Jurkat, Clone E6-1 (cell line): ENCODE measurements around the gene TNNI3K. TPM values are rescaled to one million over a fixed set of nuclear protein-coding genes. Genes with fewer than 3 reads are reported as not detected.
A peak's percentile ranks its signal among the peaks of the same experiment; 100 is the strongest.
"Not testable (repeated sequence)": the region's sequence is repeated elsewhere in the genome, so short reads cannot be mapped to it uniquely, and the experiment has no call there.

Experiments used
- DNase-seq: peaks from one replicate; pipeline ENCODE4 v3.0.0-alpha.2; 2011; ENCODE audit warnings: low read depth, low spot score
- H3K4me3 ChIP-seq: 2 replicates; pipeline ENCODE4 v1.5.1; 2011; ENCODE audit warnings: mild to moderate bottlenecking, low read length, control low read depth, moderate library complexity
- polyA plus RNA-seq: library from polyadenylated mRNA; unstranded; fragments of >200 nt; gene quantifications from one replicate; pipeline ENCODE4 v1.2.1, GENCODE V29; 2012; ENCODE audit warnings: missing spikeins; ENCODE audit not compliant: insufficient read length, insufficient read depth

Gene TNNI3K, protein sequence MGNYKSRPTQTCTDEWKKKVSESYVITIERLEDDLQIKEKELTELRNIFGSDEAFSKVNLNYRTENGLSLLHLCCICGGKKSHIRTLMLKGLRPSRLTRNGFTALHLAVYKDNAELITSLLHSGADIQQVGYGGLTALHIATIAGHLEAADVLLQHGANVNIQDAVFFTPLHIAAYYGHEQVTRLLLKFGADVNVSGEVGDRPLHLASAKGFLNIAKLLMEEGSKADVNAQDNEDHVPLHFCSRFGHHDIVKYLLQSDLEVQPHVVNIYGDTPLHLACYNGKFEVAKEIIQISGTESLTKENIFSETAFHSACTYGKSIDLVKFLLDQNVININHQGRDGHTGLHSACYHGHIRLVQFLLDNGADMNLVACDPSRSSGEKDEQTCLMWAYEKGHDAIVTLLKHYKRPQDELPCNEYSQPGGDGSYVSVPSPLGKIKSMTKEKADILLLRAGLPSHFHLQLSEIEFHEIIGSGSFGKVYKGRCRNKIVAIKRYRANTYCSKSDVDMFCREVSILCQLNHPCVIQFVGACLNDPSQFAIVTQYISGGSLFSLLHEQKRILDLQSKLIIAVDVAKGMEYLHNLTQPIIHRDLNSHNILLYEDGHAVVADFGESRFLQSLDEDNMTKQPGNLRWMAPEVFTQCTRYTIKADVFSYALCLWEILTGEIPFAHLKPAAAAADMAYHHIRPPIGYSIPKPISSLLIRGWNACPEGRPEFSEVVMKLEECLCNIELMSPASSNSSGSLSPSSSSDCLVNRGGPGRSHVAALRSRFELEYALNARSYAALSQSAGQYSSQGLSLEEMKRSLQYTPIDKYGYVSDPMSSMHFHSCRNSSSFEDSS
- not detected for polyA plus RNA-seq

DNA sequence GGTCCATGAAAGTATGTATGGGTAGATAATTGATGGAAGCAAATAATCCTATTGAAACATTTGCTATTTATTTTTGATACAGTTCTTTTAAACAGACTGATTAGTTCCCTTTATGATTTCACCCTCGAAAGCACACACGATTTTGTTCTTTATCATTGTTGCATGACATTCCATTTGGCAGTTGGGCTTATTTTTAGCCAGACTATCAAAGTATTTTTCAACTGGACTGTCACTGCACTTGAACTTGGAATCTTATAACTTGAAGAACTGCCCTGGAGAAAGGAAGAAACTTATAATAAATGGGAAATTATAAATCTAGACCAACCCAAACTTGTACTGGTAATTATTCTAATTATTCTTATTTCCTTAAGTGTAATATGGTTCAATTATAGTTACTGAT is at the start of gene TNNI3K:
TSS of gene TNNI3K (plus strand) at position 235 of the 400 bp plus-strand sequence. CDS start at position 300, 65 bp downstream.
- H3K4me3 ChIP-seq = no peak within 1 kb of the TSS
- no peak for DNase-seq

DNA sequence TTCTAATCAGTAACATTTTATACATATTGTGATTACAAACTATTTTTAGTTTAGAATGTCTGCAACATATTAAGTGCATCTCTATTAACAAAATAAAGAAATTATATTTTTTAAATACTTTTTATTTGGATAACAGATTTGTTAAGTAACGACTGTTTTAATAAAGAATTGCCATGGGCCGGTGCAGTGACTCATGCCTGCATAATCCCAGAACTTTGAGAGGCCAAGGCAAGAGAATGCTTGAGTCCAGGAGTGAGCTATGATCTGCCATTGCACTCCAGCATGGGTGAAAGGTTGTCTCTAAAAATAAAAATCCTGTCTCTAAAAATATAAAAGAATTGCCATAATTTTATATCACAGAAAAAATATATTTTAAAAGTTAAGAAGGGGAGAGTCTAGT is 41.3 kb upstream of the TNNI3K start:
- DNase-seq = no peak
- no peak overlapping the region for H3K4me3 ChIP-seq

DNA sequence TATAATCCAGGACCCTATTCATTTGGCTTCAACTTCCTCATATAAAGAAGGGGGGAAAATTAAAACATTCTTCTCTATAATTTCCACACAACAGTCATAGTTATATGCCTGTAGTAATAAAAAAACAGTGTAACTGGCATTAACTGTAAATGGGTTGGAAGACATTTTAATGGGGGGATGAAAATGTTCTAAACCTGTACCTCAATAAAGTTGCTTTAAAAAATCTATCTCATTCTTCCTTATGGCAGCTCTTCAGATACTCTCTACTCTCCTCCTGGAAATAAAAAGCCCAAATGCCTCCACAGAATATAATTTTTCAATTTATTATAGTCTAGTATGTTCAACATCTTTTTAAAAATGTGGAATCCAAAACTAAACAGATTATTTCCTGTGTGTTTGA is 39.8 kb upstream of the TNNI3K start:
- no peak overlapping the region for H3K4me3 ChIP-seq
- DNase-seq = no peak

DNA sequence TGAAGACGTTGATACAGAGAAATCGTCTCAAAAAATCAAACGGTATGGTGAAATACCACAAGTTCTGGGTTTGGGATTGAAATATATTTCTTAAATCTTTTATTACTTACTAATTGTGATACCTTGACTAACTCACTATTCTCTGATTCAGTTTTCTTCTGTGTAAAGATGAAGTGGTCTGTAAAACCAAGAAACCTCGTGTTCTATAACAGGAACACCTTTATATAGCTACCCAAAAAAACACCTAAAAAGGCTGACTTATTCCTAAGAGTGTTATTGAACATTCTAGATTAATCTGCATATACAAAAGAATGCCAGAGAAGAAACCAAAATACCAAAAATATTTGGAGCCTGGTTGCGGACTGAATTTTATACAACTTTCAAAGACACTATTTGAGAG is 37.9 kb upstream of the TNNI3K start:
- DNase-seq = no peak
- H3K4me3 ChIP-seq = peak overlapping the region; percentile 62

DNA sequence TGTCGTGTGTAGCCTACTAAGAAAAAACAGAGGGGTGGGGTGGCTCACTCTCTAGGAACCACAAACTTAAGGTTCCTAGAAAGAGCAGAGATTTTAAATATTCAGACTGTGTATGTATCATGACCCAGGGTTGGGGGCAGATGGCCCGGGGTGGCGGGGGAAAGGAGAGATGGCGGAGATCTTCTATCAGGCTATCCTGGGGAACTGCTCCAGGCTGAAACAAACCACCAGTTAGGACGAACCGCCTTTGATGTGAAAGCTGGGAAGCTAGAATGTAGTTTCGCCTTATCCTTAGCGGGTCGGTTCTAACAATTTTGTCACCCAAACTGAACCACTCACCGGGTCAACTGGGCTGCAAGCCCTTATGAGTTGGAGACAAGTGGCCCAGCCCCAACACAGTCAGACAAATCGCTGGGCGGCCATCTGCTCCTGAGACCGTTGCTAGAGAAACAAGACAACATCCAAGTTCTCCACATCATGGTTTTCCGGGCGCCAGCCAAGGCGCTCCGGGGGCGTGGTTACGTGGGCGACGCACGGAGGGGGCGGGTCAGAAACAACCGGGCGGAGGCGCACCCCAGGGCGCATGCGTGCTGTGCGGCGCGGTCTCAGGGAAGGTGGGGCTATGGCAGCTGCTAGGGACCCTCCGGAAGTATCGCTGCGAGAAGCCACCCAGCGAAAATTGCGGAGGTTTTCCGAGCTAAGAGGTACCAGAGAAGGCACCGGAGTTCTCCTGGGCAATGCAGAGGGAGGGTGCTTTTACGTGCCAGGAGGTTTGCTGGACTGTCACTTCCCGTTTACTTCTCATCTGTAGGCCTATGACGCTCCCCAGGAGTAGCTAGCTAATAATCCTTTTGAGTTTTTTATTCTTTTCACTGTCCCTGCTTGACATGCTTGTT is 37.3 kb upstream of the TNNI3K start, which contains the start of the genes FPGT and LRRIQ3:
TSS of gene FPGT (plus strand) at position 586 of the 896 bp plus-strand sequence. CDS start at position 623, 37 bp downstream.
TSS of gene LRRIQ3 (minus strand) at position 520 of the 896 bp plus-strand sequence. CDS start 14,492 bp downstream, outside the sequence.
- H3K4me3 ChIP-seq = peak within 1 kb of the TSS; percentile 62
- peak; percentile 90 for DNase-seq

DNA sequence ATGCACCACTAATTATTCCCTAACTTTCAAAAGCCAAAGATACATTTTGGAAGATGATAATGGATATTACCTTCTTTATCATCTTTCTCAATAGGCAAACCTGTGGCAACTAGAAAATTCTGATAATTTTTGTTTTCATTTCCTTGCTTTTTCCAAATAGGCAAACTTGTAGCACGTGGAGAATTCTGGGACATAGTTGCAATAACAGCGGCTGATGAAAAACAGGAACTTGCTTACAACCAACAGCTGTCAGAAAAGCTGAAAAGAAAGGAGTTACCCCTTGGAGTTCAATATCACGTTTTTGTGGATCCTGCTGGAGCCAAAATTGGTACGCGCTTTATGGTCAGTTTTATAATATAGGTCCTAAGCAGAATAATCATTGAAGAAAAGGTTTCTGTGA is 35.7 kb upstream of the TNNI3K start:
- no peak overlapping the region for H3K4me3 ChIP-seq
- no peak for DNase-seq

DNA sequence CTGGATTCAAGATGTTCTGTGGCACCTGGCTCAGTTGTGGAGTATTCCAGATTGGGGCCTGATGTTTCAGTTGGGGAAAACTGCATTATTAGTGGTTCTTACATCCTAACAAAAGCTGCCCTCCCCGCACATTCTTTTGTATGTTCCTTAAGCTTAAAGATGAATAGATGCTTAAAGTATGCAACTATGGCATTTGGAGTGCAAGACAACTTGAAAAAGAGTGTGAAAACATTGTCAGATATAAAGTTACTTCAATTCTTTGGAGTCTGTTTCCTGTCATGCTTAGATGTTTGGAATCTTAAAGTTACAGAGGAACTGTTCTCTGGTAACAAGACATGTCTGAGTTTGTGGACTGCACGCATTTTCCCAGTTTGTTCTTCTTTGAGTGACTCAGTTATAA is 29.9 kb upstream of the TNNI3K start:
- DNase-seq = no peak
- H3K4me3 ChIP-seq = no peak overlapping the region

DNA sequence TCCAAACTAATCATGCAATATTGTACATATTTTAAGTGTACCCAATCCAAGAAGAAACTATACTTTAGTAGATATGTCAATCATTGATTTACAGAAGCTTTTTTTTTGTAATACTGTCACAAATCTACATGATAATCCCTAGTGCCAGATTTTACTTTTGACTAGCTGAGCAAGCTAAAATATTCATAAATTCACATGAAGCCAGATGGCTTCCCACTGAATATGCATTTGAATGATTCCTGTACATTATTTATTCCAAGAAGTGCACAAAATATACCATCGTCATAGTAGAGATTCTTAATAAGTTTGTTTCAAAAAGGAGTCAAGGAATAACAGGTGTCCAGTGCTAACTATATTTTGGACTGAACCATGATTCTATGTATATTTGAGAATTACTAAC is 20.0 kb upstream of the TNNI3K start:
- no peak overlapping the region for H3K4me3 ChIP-seq
- DNase-seq = no peak

DNA sequence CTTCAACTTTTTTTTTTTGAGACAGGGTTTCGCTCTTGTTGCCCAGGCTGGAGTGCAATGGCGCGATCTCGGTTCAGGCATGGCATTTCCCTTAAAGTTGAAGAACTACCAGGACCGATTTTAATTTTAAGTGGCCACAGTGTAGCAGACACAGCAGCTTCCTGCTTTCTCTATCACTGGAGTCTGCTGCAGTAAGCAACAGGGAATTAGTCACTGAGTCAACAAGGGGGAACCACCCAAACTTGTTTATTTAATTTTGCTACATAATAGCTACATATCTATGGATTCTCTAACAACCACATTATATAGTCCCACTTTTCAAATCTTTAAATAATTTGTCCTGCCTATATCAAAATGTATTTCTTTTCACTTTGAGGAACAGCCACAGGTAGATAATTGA is 12.5 kb upstream of the TNNI3K start:
- no peak for DNase-seq
- no peak overlapping the region for H3K4me3 ChIP-seq

DNA sequence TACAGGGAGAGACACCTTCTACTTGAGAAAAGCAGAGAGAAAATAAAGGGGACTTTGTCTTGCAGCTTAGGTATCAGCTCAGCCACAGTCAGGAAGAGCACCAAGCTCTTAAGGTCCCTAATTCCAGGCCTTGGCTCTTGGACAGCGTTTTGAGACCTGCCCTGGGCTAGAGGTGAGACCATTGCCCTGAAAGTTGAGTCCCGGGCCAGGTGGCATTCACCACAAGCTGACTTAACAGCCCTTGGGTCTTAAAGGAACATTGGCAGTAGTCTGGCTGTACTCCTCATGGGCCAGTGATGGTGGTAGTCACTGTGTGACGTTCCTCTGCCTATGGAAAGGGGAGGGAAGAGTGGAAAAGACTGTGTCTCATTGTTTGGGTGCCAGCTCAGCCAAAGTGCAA is 11.7 kb upstream of the TNNI3K start:
- DNase-seq = no peak
- H3K4me3 ChIP-seq = no peak overlapping the region

DNA sequence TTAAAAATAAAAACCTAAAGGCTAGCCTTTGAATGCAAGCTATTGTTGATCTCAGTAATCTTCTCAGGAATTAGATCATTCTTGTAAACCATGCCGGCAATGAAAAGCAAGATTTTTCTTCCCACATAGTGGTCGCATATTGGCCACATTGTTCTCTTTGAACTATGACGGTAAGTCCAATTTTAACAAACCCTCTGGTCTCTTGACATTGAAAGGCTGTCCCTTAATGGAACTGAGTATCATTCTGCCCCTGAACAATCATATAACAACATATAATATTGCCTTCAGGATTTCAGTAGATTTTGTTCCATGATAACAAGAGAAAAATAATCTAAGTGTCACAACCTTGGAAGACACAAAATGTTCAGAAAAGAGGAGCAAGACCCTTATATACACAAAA is 1.3 kb downstream of the TNNI3K start:
- no peak for DNase-seq
- no peak overlapping the region for H3K4me3 ChIP-seq

DNA sequence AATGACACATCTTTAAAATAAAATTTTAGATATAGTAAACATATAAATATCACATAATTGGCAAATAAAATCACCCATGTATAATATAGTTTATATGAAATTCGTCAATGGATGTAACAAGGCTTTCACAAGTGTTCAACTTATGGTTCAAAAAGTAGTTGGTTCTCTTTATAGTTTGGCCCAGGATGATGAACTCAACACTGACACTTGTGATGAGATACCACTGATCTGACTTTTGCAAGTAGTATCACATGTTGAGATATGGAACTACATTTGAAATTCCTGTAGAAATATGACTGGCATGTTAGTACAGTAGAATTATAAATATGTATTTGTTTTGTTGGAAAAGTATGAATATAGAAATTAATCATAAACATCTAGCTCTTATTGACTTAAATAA is 1.8 kb downstream of the TNNI3K start:
- no peak for DNase-seq
- H3K4me3 ChIP-seq = no peak overlapping the region

DNA sequence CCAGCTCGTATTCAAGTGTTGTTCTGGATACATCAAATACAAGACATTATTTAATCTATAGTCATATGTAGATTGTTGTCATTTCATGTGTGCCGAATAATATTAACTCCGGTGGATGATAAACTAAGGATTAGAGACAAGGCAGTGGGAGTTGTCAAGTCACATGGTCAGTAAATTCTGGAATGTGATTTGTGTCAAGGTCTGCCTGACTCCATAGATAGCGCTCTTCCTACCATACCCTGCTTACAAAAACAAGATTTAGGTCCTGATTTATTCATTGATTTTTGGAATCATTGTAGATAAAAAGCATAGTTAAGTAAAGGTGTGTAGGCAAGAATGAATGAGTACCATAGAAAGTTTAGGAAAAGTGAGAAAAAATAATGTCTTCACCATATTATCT is 2.6 kb downstream of the TNNI3K start:
- DNase-seq = no peak
- H3K4me3 ChIP-seq = no peak overlapping the region

DNA sequence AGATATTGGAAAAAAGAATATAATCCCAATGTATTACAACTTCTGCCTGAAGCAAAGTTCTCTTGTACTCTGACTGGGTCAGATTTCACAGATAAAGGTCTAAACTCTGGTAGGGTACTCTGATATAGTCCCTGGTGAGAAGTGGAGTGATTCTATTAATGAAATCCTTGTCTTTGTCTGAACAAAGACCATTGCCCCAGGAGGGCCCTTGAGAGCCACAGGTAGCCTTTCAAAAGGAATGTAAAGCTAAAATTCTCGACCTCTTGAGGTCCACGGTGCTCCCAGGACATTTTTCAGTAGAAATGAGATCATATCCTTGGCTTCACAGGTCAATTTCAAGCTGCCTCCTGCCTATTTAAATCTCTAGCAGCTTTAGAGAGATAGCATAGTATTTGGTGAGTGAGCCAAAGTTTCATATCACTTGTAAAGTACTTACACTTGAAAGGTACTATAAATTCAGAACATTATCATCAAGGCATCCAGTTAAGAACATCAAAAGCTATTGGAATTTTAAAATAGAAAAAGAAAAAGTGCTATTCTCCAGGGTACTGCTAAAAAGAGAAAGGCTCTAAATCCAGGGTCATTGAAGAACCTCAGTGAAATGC is 10.1 kb downstream of the TNNI3K start:
- H3K4me3 ChIP-seq = no peak overlapping the region
- no peak for DNase-seq

DNA sequence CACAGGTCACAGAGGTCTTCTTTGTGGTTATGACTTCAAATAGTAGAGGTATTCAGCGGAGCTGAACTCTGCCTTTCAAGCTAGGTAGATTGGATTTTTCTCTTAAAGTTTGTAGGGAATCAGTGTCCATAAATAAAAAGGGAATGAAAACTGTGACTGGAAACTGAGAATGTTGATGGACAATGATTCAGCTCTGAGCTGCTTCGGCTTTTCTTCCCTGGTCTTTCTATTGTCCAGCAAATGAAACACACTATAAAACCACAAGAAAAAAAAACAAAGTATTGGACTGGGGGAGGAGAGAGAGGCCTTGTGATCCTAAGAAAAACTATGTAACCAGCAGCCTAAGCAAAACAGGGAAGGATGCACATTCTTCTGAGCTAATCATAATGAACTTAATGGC is 11.1 kb downstream of the TNNI3K start:
- H3K4me3 ChIP-seq = no peak overlapping the region
- no peak for DNase-seq

DNA sequence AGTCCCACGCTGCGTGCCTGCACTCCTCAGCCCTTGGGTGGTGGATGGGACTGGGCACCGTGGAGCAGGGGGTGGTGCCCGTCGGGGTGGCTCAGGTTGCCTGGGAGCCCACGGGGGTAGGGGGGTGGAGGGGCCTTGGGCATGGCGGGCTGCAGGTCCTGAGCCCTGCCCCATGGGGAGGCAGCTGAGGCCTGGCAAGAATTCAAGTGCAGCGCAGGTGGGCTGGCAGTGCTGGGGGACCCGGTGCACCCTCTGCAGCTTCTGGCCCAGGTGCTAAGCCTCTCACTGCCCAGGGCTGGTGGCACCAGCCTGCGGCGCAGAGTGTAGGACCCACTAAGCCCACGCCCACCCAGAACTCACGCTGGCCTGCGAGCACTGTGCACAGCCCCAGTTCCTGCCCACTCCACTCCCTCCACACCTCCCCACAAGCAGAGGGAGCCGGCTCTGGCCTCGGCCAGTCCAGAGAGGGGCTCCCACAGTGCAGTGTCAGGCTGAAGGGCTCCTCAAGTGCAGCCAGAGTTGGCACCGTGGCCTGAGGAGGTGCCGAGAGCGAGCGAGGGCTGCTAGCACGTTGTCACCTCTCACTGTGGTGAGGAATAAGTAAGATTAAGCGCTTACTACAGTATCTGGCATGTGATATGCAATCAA is 12.8 kb downstream of the TNNI3K start:
- H3K4me3 ChIP-seq = no peak overlapping the region
- DNase-seq = no peak

DNA sequence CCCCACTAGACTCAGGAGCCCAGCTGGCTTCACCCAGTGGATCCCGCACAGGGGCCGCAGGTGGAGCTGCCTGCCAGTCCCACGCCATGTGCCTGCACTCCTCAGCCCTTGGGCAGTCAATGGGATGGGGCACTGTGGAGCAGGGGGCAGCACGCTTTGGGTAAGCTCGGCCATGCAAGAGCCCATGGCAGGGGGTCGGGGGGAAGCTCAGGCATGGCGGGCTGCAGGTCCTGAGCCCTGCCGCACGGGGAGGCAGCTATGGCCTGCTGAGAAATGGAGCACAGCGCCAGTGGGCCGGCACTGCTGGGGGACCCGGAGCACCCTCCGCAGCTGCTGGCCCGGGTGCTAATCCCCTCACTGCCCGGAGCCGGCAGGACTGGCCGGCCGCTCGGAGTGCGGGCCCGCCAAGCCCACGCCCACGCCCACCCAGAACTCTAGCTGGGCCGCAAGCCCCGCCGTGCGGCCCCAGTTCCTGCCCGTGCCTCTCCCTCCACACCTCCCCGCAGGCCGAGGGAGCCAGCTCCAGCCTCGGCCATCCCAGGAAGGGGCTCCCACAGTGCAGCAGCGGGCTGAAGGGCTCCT is 18.1 kb downstream of the TNNI3K start:
- not testable (repeated sequence) for H3K4me3 ChIP-seq, DNase-seq

DNA sequence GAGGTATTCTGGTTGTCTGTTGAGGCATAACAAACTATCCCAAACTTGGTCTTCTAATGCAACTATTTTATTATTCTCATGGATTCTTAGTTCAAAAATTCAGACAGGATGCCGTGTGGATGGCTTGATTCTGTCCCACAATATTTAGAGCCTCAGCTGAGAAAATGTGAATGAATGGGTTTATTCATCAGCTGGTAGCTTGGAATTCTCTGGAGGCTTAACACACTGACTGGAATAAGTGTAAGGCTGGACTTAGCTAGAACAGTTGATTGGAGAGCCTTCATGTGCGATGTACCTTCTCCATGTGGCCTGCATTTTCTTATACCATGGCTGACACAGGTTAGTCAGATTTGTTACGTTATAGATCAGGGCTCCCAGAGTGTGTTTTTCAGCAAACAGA is 30.8 kb downstream of the TNNI3K start:
- no peak overlapping the region for H3K4me3 ChIP-seq

More for the DNA sequence above, 30.8 kb downstream of the TNNI3K start:
- no peak for DNase-seq
